Immature natural killer cell (primary cell): ENCODE measurements around the gene NFATC3. TPM values are rescaled to one million over a fixed set of nuclear protein-coding genes. Genes with fewer than 3 reads are reported as not detected.

Source experiments
- DNase-seq, 3 donors: peaks; one replicate each; pipeline ENCODE4 v3.0.0; 2022; ENCODE audit warnings: mixed read lengths in 1 of 3
- H3K27ac Mint-ChIP-seq, 6 donors: one replicate each; pipeline ENCODE4 v1.8.0; 2020; ENCODE audit warnings: mixed read lengths in 6 of 6, mild to moderate bottlenecking in 5 of 6, inconsistent platforms in 4 of 6, moderate library complexity in 3 of 6
- H3K27me3 Mint-ChIP-seq, 3 donors: one replicate each; pipeline ENCODE4 v1.8.0; 2020 to 2021; ENCODE audit warnings: low read depth in 3 of 3, mild to moderate bottlenecking in 3 of 3, mixed read lengths in 3 of 3, moderate library complexity in 3 of 3, inconsistent platforms in 1 of 3
- H3K36me3 Mint-ChIP-seq, 3 donors: one replicate each; pipeline ENCODE4 v1.8.0; 2020; ENCODE audit warnings: mixed read lengths in 3 of 3, inconsistent platforms in 2 of 3, mild to moderate bottlenecking in 2 of 3
- H3K4me1 Mint-ChIP-seq, 2 donors: one replicate each; pipeline ENCODE4 v1.8.0; 2020; ENCODE audit warnings: inconsistent platforms in 2 of 2, mild to moderate bottlenecking in 2 of 2, mixed read lengths in 2 of 2, moderate library complexity in 1 of 2
- H3K4me3 Mint-ChIP-seq, 5 donors: one replicate each; pipeline ENCODE4 v1.8.0; 2020; ENCODE audit warnings: mild to moderate bottlenecking in 5 of 5, mixed read lengths in 5 of 5, inconsistent platforms in 3 of 5, moderate library complexity in 3 of 5
- H3K9me3 Mint-ChIP-seq, 6 donors: one replicate each; pipeline ENCODE4 v1.8.0; 2020; ENCODE audit warnings: mild to moderate bottlenecking in 6 of 6, mixed read lengths in 6 of 6, inconsistent platforms in 4 of 6, moderate library complexity in 3 of 6
- polyA plus RNA-seq, 3 donors: library from polyadenylated mRNA; unstranded; fragments of 300-500 nt; fragmentation: Illumina TruSeq; gene quantifications; one replicate each; pipeline ENCODE4 v1.2.3, GENCODE V29; 2021

Gene NFATC3
- polyA plus RNA-seq, 3 donors from 2014 or later, result 66.5 to 160 (median 119) TPM

DNA sequence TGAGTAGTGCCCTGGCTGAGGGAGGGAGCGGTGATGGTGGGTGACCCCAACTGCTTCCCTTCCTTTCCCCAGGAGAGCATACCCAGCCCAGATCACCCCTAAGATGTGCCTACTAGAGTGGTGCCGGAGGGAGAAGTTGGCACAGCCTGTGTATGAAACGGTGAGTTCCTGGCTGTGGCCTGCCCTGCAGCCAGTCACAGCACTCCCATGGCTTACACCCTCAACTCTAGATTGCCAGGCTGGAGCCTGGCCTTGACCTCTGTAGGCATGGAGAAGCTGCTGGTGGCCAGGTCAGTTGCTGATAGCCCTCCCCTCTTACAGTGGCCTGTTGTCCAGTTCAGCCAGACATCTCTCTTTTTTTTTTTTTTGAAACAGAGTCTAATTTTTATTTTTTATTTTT is 8.6 kb upstream of the NFATC3 start:
- H3K27me3 Mint-ChIP-seq, result peaks cover 2 to 8% (median 7%) of the 10 kb centered on the region in 3 donors
- no peaks in the 10 kb centered on the region for H3K9me3 Mint-ChIP-seq
- peak overlapping the region; percentile 88 to 98 (median 95) for H3K27ac Mint-ChIP-seq
- DNase-seq, result no peak
- H3K4me3 Mint-ChIP-seq, result peak overlapping the region; percentile 25 to 64 (median 56)
- peaks cover 9 to 31% (median 15%) of the 10 kb centered on the region in 3 donors for H3K36me3 Mint-ChIP-seq
- H3K4me1 Mint-ChIP-seq, result peaks cover 90 to 91% of the 10 kb centered on the region in 2 donors

- H3K4me3 Mint-ChIP-seq, result peak overlapping the region; percentile 33 to 95 (median 65)
- peaks cover 90 to 91% of the 10 kb centered on the region in 2 donors for H3K4me1 Mint-ChIP-seq
- peaks cover 4 to 25% (median 11%) of the 10 kb centered on the region in 3 donors for H3K36me3 Mint-ChIP-seq
- no peaks in the 10 kb centered on the region for H3K9me3 Mint-ChIP-seq
- H3K27me3 Mint-ChIP-seq, result peaks cover 2 to 8% (median 7%) of the 10 kb centered on the region in 3 donors
- no peak for DNase-seq
- H3K27ac Mint-ChIP-seq, result peak overlapping the region; percentile 87 to 96 (median 96)
Measured at GRCh38 chr16:68077866-68078700, 7.1 kb upstream of the NFATC3 start.

DNA sequence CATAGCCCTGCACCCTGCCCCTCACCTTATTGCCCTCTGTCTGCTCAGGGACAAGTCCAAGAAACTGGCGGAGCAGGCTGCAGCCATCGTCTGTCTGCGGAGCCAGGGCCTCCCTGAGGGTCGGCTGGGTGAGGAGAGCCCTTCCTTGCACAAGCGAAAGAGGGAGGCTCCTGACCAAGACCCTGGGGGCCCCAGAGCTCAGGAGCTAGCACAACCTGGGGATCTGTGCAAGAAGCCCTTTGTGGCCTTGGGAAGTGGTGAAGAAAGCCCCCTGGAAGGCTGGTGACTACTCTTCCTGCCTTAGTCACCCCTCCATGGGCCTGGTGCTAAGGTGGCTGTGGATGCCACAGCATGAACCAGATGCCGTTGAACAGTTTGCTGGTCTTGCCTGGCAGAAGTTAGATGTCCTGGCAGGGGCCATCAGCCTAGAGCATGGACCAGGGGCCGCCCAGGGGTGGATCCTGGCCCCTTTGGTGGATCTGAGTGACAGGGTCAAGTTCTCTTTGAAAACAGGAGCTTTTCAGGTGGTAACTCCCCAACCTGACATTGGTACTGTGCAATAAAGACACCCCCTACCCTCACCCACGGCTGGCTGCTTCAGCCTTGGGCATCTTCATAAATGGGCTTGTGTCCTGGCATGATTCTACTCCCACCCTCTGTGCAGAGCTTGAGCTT is 6.3 kb upstream of the NFATC3 start:
- H3K4me1 Mint-ChIP-seq, result peaks cover 93% of the 10 kb centered on the region in 2 donors
- peaks cover 4 to 22% (median 11%) of the 10 kb centered on the region in 3 donors for H3K36me3 Mint-ChIP-seq
- DNase-seq, result no peak
- H3K27me3 Mint-ChIP-seq, result peaks cover 2 to 8% (median 7%) of the 10 kb centered on the region in 3 donors
- peak overlapping the region; percentile 87 to 96 (median 96) for H3K27ac Mint-ChIP-seq
- peak overlapping the region; percentile 65 to 95 (median 74) for H3K4me3 Mint-ChIP-seq
- peaks cover 0 to 2% (median 0%) of the 10 kb centered on the region in 6 donors for H3K9me3 Mint-ChIP-seq

- Mint-ChIP-seq H3K9me3 (peaks cover 0 to 2% (median 0%) of the 10 kb centered on the region in 6 donors), H3K4me3 (peak overlapping the region; percentile 65 to 95 (median 74)), H3K27ac (peak overlapping the region; percentile 87 to 96 (median 96)), H3K4me1 (peaks cover 93% of the 10 kb centered on the region in 2 donors), H3K27me3 (peaks cover 2 to 8% (median 7%) of the 10 kb centered on the region in 3 donors), H3K36me3 (peaks cover 4 to 18% (median 11%) of the 10 kb centered on the region in 3 donors)
- no peak for DNase-seq
Measured at GRCh38 chr16:68079376-68079625, 5.9 kb upstream of the NFATC3 start.

DNA sequence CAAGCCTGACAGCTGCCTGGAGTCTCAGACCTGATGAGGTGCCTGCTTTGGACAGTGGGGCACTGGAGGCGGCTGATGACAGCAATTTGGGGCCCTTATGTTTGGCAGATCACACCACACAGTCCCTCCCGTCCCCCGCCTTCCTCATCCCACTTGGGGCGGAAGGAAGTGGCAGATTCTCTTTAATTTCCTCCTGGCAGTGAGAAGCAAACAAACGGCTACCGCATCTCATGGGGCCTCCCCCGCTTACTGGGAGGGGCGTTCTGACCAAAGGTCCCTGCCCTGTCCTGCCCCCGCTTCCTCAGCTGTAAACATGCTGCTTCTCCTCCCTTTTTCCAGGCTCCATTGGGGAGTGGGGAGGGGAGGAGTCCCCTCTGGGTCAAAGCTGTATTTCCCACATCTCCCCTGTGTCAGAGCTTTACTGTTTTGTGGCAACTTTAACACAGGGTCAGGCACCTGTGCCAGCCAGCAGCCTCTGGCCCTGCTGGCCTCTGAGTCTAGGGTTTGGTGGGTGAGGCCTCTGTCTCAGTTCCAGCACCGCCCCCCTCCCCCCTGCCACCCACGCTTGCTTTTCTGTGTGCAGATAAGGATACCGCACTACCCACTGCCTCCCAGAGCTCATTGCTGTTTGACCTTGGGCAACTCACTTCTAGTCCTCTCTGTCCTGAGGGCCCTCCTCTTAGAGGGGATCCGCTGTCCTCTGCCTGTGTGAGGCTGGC is 5.4 kb upstream of the NFATC3 start:
- H3K27ac Mint-ChIP-seq, result peak overlapping the region; percentile 87 to 96 (median 96)
- H3K27me3 Mint-ChIP-seq, result peaks cover 0 to 5% (median 4%) of the 10 kb centered on the region in 3 donors
- H3K4me1 Mint-ChIP-seq, result peaks cover 91% of the 10 kb centered on the region in 2 donors
- H3K36me3 Mint-ChIP-seq, result peaks cover under 1 to 15% (median 7%) of the 10 kb centered on the region in 3 donors
- peak; percentile 82 to 85 (median 82) for DNase-seq
- H3K9me3 Mint-ChIP-seq, result peaks cover 0 to 2% (median 0%) of the 10 kb centered on the region in 6 donors
- peak overlapping the region; percentile 65 to 95 (median 74) for H3K4me3 Mint-ChIP-seq

DNA sequence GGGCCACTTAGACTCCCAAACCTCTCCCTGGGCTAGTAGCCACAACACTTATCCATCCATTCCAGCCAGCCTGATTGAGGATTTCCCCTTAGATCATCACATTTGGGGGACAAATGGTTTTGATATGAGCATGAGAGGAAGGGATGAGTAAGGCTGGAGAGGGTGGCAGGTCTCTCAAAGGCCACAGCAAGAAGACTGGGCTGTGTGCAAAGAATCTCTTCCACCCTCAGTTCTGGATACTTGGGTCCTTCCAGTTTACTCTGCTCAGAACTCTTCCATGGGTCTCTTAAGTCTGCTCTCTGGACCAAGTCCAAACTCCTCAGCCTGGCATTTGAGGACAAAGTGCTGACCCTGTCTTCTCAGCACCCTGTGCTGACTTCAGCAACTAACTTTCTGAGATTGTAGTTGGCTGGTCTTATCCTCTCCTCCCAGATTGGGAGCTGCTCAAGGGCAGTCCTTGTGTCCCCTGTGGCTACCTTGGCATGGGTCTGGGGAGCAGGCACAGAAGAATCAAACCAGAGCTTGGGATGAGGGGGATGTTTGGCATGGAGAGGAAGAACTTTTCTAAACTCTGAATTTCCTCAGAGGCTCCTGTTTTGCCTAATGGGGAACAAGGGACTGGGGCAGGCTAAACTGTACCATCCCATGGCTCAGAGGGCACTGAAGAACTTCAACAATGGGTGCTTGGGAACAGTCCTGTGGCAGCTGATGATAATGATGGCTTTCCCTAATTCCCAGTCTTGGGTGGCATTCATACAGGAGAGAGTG is 3.1 kb upstream of the NFATC3 start:
- Mint-ChIP-seq H3K4me1 (peaks cover 76 to 82% of the 10 kb centered on the region in 2 donors), H3K4me3 (peak overlapping the region; percentile 42 to 95 (median 55)), H3K36me3 (peaks cover 0 to 9% (median 7%) of the 10 kb centered on the region in 3 donors), H3K9me3 (peaks cover 0 to 2% (median 0%) of the 10 kb centered on the region in 6 donors), H3K27ac (peak overlapping the region; percentile 87 to 96 (median 94)), H3K27me3 (peaks cover 2 to 17% (median 3%) of the 10 kb centered on the region in 3 donors)
- no peak for DNase-seq

DNA sequence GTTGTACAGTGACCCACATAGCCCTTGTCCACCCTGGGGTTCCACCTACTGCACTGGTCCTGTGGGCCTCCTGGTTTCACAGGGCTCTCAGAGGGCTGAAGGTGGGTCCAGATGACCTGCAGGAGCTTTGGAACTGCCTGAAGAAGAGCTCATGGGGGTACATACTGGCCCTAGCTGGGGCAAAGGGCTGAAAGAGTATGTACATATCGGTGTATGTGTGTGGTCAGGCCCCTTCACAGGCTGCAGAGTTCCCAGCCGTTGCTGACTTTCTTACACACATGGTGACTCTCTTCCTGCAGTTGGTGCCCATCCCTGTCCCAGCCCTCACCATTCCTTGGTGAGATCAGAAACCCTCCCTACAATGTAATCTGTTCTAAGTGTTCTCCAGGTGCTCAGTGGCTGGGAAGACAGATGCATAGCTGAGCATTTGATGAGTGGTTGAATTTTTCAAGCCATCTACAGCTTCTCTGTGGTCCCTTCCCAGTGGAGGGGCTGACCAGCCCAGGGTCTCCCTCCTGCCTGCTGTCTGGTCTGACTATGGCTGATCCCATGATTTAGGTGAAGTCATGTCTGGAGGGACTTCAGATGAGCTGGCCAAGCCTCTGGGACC is 2.4 kb upstream of the NFATC3 start:
- Mint-ChIP-seq H3K36me3 (peaks cover 0 to 9% (median 7%) of the 10 kb centered on the region in 3 donors), H3K4me1 (peaks cover 76 to 86% of the 10 kb centered on the region in 2 donors), H3K27ac (peak overlapping the region; percentile 87 to 96 (median 94)), H3K4me3 (peak overlapping the region; percentile 51 to 95 (median 89)), H3K9me3 (peaks cover 0 to 2% (median 0%) of the 10 kb centered on the region in 6 donors), H3K27me3 (peaks cover 2 to 17% (median 3%) of the 10 kb centered on the region in 3 donors)
- DNase-seq, result no peak

DNA sequence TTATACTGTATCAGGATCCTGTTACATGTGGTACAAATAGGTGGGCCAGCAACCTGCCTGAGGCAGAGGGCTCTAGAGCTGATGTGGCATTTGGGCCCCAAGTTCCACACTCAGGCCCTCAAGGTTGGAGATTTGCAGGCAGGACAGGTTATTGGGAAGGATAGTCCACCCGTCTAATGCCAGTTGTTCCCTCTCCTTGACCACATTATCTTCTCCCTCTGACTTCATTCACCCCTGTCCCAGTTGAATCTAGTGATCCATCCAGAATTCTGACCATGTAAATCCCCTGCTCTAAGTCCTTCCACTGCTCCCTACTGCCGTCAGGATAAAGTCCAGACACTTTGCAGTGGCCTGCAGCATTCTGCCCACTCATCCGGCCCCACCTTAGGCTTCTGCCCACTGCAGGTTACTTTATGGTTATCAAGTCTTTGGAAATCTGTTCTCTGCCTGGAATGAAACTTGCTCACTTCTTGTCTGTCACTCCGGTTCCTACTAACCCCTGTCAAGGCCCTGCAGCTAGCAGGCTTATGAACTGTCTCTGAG is 1.9 kb upstream of the NFATC3 start:
- peak overlapping the region; percentile 87 to 96 (median 94) for H3K27ac Mint-ChIP-seq
- peaks cover 0 to 5% (median under 1%) of the 10 kb centered on the region in 3 donors for H3K36me3 Mint-ChIP-seq
- DNase-seq, result no peak
- H3K4me1 Mint-ChIP-seq, result peaks cover 74 to 85% of the 10 kb centered on the region in 2 donors
- H3K4me3 Mint-ChIP-seq, result peak overlapping the region; percentile 84 to 100 (median 91)
- peaks cover 0 to 2% (median 0%) of the 10 kb centered on the region in 6 donors for H3K9me3 Mint-ChIP-seq
- peaks cover 2 to 16% (median 3%) of the 10 kb centered on the region in 3 donors for H3K27me3 Mint-ChIP-seq

DNA sequence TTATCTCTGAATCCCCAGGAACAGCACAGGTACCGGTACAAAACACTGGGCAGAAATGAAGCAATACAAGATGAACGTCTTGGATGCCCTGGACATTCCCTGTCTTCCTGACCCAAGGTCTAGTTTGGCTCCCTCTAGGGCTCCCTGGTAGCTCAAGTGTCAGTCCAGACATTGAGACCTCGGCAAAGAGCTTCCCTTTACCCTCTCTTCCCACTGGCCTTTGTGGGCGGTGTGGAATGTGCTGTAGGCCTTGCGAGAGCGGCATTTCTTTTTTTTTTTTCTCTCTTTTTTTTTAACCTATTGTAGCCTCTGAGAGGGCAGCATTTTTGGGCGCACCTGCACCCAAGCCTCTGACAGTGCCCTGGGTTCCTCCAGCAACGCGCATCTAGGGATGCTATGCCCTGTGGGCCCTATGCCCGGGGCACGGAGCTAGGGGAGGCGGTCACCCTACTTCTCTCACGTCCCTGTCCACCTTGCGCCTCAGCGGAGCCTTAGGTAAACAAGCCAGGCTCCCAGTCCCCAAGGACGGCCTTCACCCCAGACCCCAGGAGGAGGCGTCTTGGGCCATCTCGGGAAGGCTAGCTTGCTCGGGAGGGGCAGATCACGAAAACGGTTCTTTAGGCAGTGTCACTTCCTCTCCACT is 1.2 kb upstream of the NFATC3 start:
- peak overlapping the region; percentile 84 to 100 (median 91) for H3K4me3 Mint-ChIP-seq
- H3K27me3 Mint-ChIP-seq, result peaks cover 2 to 16% (median 3%) of the 10 kb centered on the region in 3 donors
- peaks cover 0 to 2% (median 0%) of the 10 kb centered on the region in 6 donors for H3K9me3 Mint-ChIP-seq
- H3K4me1 Mint-ChIP-seq, result peaks cover 73 to 85% of the 10 kb centered on the region in 2 donors
- H3K36me3 Mint-ChIP-seq, result peaks cover 0 to 5% (median 0%) of the 10 kb centered on the region in 3 donors
- H3K27ac Mint-ChIP-seq, result peak overlapping the region; percentile 87 to 96 (median 94)
- no peak for DNase-seq

- H3K9me3 Mint-ChIP-seq, result peaks cover 0 to 2% (median 0%) of the 10 kb centered on the region in 6 donors
- H3K36me3 Mint-ChIP-seq, result no peaks in the 10 kb centered on the region
- H3K4me3 Mint-ChIP-seq, result peak overlapping the region; percentile 84 to 100 (median 91)
- peaks cover under 1 to 16% (median 3%) of the 10 kb centered on the region in 3 donors for H3K27me3 Mint-ChIP-seq
- peaks cover 73 to 85% of the 10 kb centered on the region in 2 donors for H3K4me1 Mint-ChIP-seq
- H3K27ac Mint-ChIP-seq, result peak overlapping the region; percentile 87 to 96 (median 94)
- peak; percentile 85 to 87 (median 86) for DNase-seq
Measured at GRCh38 chr16:68084504-68085258, 489 bp upstream of the NFATC3 start.

- Mint-ChIP-seq H3K4me3 (peak overlapping the region; percentile 90 to 100 (median 93)), H3K4me1 (peaks cover 73 to 85% of the 10 kb centered on the region in 2 donors), H3K36me3 (no peaks in the 10 kb centered on the region), H3K9me3 (peaks cover 0 to 2% (median 0%) of the 10 kb centered on the region in 6 donors), H3K27ac (peak overlapping the region; percentile 69 to 93 (median 90)), H3K27me3 (peaks cover 0 to 16% (median 3%) of the 10 kb centered on the region in 3 donors)
- no peak for DNase-seq
Measured at GRCh38 chr16:68086336-68086841, 1.2 kb downstream of the NFATC3 start.
